ENCODE results near the gene OXLD1.

The OXLD1 gene

GRCh38 chr17:81712468-81713003 is 46.1 kb upstream of the OXLD1 start:
- TF ChIP-seq CTCF (IDR thresholded peaks at IDR 0.05; ENCODE audit: low read depth, low read length) = peak; percentile 7
- DNase-seq (ENCODE audit: low read depth, low spot score) = no peak
- in situ Hi-C loops (cut with HindIII; ENCODE audit: low sequenced_read_pairs) = no loop called here
- peak overlapping the region; percentile 49 for H3K4me3 ChIP-seq (ENCODE audit: low read depth, low read length)

- TF ChIP-seq CTCF (IDR thresholded peaks at IDR 0.05; ENCODE audit: low read depth, low read length) = no peak
- in situ Hi-C loops (cut with HindIII; ENCODE audit: low sequenced_read_pairs) = no loop called here
- DNase-seq (ENCODE audit: low read depth, low spot score) = peak; percentile 70
- peak within 1 kb of the TSS; percentile 49 for H3K4me3 ChIP-seq (ENCODE audit: low read depth, low read length)
Measured at GRCh38 chr17:81711814-81712467, 45.5 kb upstream of the OXLD1 start, which contains the start of gene SLC25A10. TSS of gene SLC25A10 (plus strand) at chr17:81712284. CDS start at chr17:81712427, 143 bp downstream.

GRCh38 chr17:81710514-81711308 is 44.3 kb upstream of the OXLD1 start:
- in situ Hi-C loops (cut with HindIII; ENCODE audit: low sequenced_read_pairs) = no loop called here
- DNase-seq (ENCODE audit: low read depth, low spot score) = no peak
- TF ChIP-seq CTCF (IDR thresholded peaks at IDR 0.05; ENCODE audit: low read depth, low read length) = no peak
- no peak overlapping the region for H3K4me3 ChIP-seq (ENCODE audit: low read depth, low read length)

GRCh38 chr17:81708739-81709185 is 42.4 kb upstream of the OXLD1 start:
- in situ Hi-C loops (cut with HindIII; ENCODE audit: low sequenced_read_pairs) = no loop called here
- no peak for DNase-seq (ENCODE audit: low read depth, low spot score)
- TF ChIP-seq CTCF (IDR thresholded peaks at IDR 0.05; ENCODE audit: low read depth, low read length) = no peak
- H3K4me3 ChIP-seq (ENCODE audit: low read depth, low read length) = no peak overlapping the region

- H3K4me3 ChIP-seq (ENCODE audit: low read depth, low read length) = no peak overlapping the region
- DNase-seq (ENCODE audit: low read depth, low spot score) = no peak
- in situ Hi-C loops (cut with HindIII; ENCODE audit: low sequenced_read_pairs) = no loop called here
- TF ChIP-seq CTCF (IDR thresholded peaks at IDR 0.05; ENCODE audit: low read depth, low read length) = no peak
Measured at GRCh38 chr17:81707725-81708646, 41.6 kb upstream of the OXLD1 start.
